Measurements from ENCODE around the gene FOXO1. TPM values are rescaled to one million over a fixed set of nuclear protein-coding genes. Genes with fewer than 3 reads are reported as not detected.
A peak's percentile ranks its signal among the peaks of the same experiment; 100 is the strongest.

The FOXO1 gene
- total and polyA plus RNA-seq, 2 of the 13 experiments (the other 11 are each of a cell fraction or from before 2014, with no cell fraction given): 8.1 to 13.1 TPM

GRCh38 chr13:40565282-40566148 lies 100.9 kb downstream of the FOXO1 start:
- intact Hi-C loops (cut with micrococcal nuclease; ENCODE audit: unreplicated experiment): loop anchor here (2.0 kb wide), 4 partner anchors 13 to 497 kb away; partner anchors contain the start of gene FOXO1
- 71% methylated on average over 4 of the region's 5 CpGs for WGBS (ENCODE audit: low lambda C conversion rate)
- TF ChIP-seq, protein P1, sequence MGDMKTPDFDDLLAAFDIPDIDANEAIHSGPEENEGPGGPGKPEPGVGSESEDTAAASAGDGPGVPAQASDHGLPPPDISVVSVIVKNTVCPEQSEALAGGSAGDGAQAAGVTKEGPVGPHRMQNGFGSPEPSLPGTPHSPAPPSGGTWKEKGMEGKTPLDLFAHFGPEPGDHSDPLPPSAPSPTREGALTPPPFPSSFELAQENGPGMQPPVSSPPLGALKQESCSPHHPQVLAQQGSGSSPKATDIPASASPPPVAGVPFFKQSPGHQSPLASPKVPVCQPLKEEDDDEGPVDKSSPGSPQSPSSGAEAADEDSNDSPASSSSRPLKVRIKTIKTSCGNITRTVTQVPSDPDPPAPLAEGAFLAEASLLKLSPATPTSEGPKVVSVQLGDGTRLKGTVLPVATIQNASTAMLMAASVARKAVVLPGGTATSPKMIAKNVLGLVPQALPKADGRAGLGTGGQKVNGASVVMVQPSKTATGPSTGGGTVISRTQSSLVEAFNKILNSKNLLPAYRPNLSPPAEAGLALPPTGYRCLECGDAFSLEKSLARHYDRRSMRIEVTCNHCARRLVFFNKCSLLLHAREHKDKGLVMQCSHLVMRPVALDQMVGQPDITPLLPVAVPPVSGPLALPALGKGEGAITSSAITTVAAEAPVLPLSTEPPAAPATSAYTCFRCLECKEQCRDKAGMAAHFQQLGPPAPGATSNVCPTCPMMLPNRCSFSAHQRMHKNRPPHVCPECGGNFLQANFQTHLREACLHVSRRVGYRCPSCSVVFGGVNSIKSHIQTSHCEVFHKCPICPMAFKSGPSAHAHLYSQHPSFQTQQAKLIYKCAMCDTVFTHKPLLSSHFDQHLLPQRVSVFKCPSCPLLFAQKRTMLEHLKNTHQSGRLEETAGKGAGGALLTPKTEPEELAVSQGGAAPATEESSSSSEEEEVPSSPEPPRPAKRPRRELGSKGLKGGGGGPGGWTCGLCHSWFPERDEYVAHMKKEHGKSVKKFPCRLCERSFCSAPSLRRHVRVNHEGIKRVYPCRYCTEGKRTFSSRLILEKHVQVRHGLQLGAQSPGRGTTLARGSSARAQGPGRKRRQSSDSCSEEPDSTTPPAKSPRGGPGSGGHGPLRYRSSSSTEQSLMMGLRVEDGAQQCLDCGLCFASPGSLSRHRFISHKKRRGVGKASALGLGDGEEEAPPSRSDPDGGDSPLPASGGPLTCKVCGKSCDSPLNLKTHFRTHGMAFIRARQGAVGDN (CRISPR knock-in tag; IDR thresholded peaks at IDR 0.05): peak; percentile 69
- no peak for TF ChIP-seq ZNF230 (CRISPR knock-in tag; IDR thresholded peaks at IDR 0.05)
- TF ChIP-seq RAD21 (CRISPR knock-in tag; IDR thresholded peaks at IDR 0.05): no peak
- no peak for TF ChIP-seq MIER2 (CRISPR knock-in tag; IDR thresholded peaks at IDR 0.05)
- TF ChIP-seq ELF3 (CRISPR knock-in tag; IDR thresholded peaks at IDR 0.05): no peak
- no peak for TF ChIP-seq KIAA2018 (CRISPR knock-in tag; IDR thresholded peaks at IDR 0.05; ENCODE audit: borderline replicate concordance)
- TF ChIP-seq, protein P2, sequence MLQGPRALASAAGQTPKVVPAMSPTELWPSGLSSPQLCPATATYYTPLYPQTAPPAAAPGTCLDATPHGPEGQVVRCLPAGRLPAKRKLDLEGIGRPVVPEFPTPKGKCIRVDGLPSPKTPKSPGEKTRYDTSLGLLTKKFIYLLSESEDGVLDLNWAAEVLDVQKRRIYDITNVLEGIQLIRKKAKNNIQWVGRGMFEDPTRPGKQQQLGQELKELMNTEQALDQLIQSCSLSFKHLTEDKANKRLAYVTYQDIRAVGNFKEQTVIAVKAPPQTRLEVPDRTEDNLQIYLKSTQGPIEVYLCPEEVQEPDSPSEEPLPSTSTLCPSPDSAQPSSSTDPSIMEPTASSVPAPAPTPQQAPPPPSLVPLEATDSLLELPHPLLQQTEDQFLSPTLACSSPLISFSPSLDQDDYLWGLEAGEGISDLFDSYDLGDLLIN (CRISPR knock-in tag; IDR thresholded peaks at IDR 0.05; ENCODE audit: borderline replicate concordance): no peak

More at GRCh38 chr13:40565282-40566148, 100.9 kb downstream of the FOXO1 start:
- ChIA-PET CTCF (ENCODE audit: low intra/inter-chr PET ratio, low total read pairs) (no interaction called here), POLR2A (interaction anchor here (1.8 to 3.7 kb wide), 4 partner anchors 30 to 493 kb away, joined by 5 to 17 read pairs (median 9); no protein-coding TSS in a partner anchor)
- Histone ChIP-seq H3K9ac (ENCODE audit: insufficient read depth, low read depth, low read length) (peak overlapping the region; percentile 82), H3K4me1 (ENCODE audit: insufficient read depth, low read length) (peaks cover 90% of the 10 kb centered on the region), H3K4me3 (replicated peaks in 1 of 3; ENCODE audit: insufficient read depth in 1 of 3, low read depth in 2 of 3, low read length in 3 of 3) (peak overlapping the region in 1 of 3 experiments; percentile 69; a peak in 1 of 6 replicates), H3K79me2 (ENCODE audit: insufficient read depth, low read length) (peaks cover 86% of the 10 kb centered on the region), H3K27me3 (ENCODE audit: control insufficient read depth in 1 of 2, insufficient read depth in 2 of 2, low read length in 2 of 2) (no peaks in the 10 kb centered on the region), H4K20me1 (ENCODE audit: insufficient read depth, low read length) (no peaks in the 10 kb centered on the region), H3K36me3 (replicated peaks in 1 of 2; ENCODE audit: control insufficient read depth in 1 of 2, insufficient read depth in 2 of 2, low read length in 2 of 2) (peaks cover 0 to 2% of the 10 kb centered on the region in 2 experiments; a peak in 3 of 5 replicates), H3K4me2 (ENCODE audit: low read depth, low read length) (peak overlapping the region; percentile 95), H2AFZ (ENCODE audit: low read length) (no peak overlapping the region), H3K27ac (ENCODE audit: extremely low read length, insufficient read depth, low read length) (peak overlapping the region; percentile 94), H3K9me3 (ENCODE audit: low read length) (no peaks in the 10 kb centered on the region)
- FAIRE-seq (no peak), ATAC-seq (no peak), DNase-seq (ENCODE audit: low spot score) (no peak)
- in situ Hi-C loops (cut with HindIII; ENCODE audit: extremely low pct_ligation_motif_present, low pct_unique_long_range_greater_than_20kb): no loop called here
- BruUV-seq (replicated peaks): no TSS peak
